IMR-90 (cell line): Measurements from ENCODE around the gene RPS2. TPM values are rescaled to one million over a fixed set of nuclear protein-coding genes. Genes with fewer than 3 reads are reported as not detected.

Source experiments
- ATAC-seq: fragments of 200-7000 bp; cut with Tn5 transposase; 2 replicates; pipeline ENCODE4 v1.9.1; 2020; ENCODE audit warnings: low read depth, mild to moderate bottlenecking, moderate library complexity
- BruUV-seq: library from RNA; stranded (reverse); fragments of 400-500 nt; replicated peaks from 2 replicates; lab custom pipeline; 2021; lab: Mats Ljungman, UMichigan
- CTCF ChIA-PET: fragments of 300-600 bp; formaldehyde crosslinking; extraction: SDS; loops from one replicate; lab custom pipeline; 2021; ENCODE audit warnings: antibody characterized with exemption; lab: Yijun Ruan, JAX
- POLR2A ChIA-PET: fragments of 300-600 bp; sonication (Branson Sonifier 250); formaldehyde crosslinking; loops from one replicate; lab custom pipeline; 2022; ENCODE audit warnings: antibody characterized with exemption; ENCODE audit not compliant: unreplicated experiment; lab: Charles Lee
- DNase-seq: peaks from one replicate; pipeline ENCODE4 v3.0.0; 2013
- H2AFZ ChIP-seq: replicated peaks from 2 replicates; pipeline ENCODE3; 2013; ENCODE audit warnings: low read length, mild to moderate bottlenecking; ENCODE audit not compliant: poor library complexity
- H2AK5ac ChIP-seq: 2 replicates; pipeline ENCODE4 v1.6.1; 2013; ENCODE audit warnings: low read depth, low read length, inconsistent platforms
- H2AK9ac ChIP-seq: replicated peaks from 2 replicates; pipeline ENCODE3; 2013; ENCODE audit warnings: mild to moderate bottlenecking, low read depth, low read length, moderate library complexity; ENCODE audit not compliant: poor library complexity
- H2BK120ac ChIP-seq: 2 replicates; pipeline ENCODE4 v1.6.1; 2013; ENCODE audit warnings: low read depth, low read length, inconsistent platforms
- H2BK15ac ChIP-seq: 3 replicates; pipeline ENCODE4 v1.6.1; 2013; ENCODE audit warnings: low read depth, low read length, inconsistent platforms
- H2BK20ac ChIP-seq: 2 replicates; pipeline ENCODE4 v1.6.1; 2013; ENCODE audit warnings: low read depth, mild to moderate bottlenecking, inconsistent platforms, low read length, moderate library complexity
- H2BK5ac ChIP-seq: 2 replicates; pipeline ENCODE4 v1.6.1; 2013; ENCODE audit warnings: mild to moderate bottlenecking, low read depth, low read length, inconsistent platforms; ENCODE audit not compliant: poor library complexity, severe bottlenecking
- H3K14ac ChIP-seq: replicated peaks from 2 replicates; pipeline ENCODE4 v1.6.1; 2013; ENCODE audit warnings: low read depth, low read length, inconsistent platforms
- H3K18ac ChIP-seq: 2 replicates; pipeline ENCODE4 v1.6.1; 2013; ENCODE audit warnings: low read depth, low read length, control low read depth
- H3K23ac ChIP-seq: 2 replicates; pipeline ENCODE4 v1.6.1; 2013; ENCODE audit warnings: low read depth, low read length, inconsistent platforms
- H3K27ac ChIP-seq: 2 replicates; pipeline ENCODE4 v1.5.1; 2013; ENCODE audit warnings: mild to moderate bottlenecking, control low read depth, low read length; ENCODE audit not compliant: insufficient read depth
- H3K27me3 ChIP-seq: 2 replicates; pipeline ENCODE4 v1.6.1; 2013; ENCODE audit warnings: low read length; ENCODE audit not compliant: control insufficient read depth, insufficient read depth
- H3K36me3 ChIP-seq: 2 replicates; pipeline ENCODE4 v1.6.1; 2013; ENCODE audit warnings: low read length, mixed read lengths; ENCODE audit not compliant: control insufficient read depth, insufficient read depth
- H3K4ac ChIP-seq: 2 replicates; pipeline ENCODE4 v1.6.1; 2013; ENCODE audit warnings: low read depth, low read length, inconsistent platforms
- H3K4me1 ChIP-seq: 2 replicates; pipeline ENCODE4 v1.6.1; 2013; ENCODE audit warnings: low read length, mixed read lengths; ENCODE audit not compliant: control insufficient read depth, insufficient read depth
- H3K4me2 ChIP-seq: 2 replicates; pipeline ENCODE4 v1.6.1; 2013; ENCODE audit warnings: low read depth, mild to moderate bottlenecking, control low read depth, low read length, moderate library complexity
- H3K4me3 ChIP-seq: 2 replicates; pipeline ENCODE4 v1.5.1; 2013; ENCODE audit warnings: low read depth, mild to moderate bottlenecking, control low read depth, low read length, moderate library complexity; ENCODE audit not compliant: insufficient read depth
- H3K56ac ChIP-seq: 2 replicates; pipeline ENCODE4 v1.6.1; 2013; ENCODE audit warnings: low read length, inconsistent platforms; ENCODE audit not compliant: insufficient read depth; ENCODE audit errors: extremely low read depth
- H3K79me1 ChIP-seq, 2 experiments: 2 replicates each; pipeline ENCODE4 v1.6.1; 2013; ENCODE audit warnings: low read length in 2 of 2, inconsistent platforms in 1 of 2, low read depth in 1 of 2
- H3K9ac ChIP-seq: 2 replicates; pipeline ENCODE4 v1.6.1; 2013; ENCODE audit warnings: low read depth, low read length, control low read depth
- H3K9me1 ChIP-seq: 2 replicates; pipeline ENCODE4 v1.6.1; 2013; ENCODE audit warnings: low read length, inconsistent platforms; ENCODE audit not compliant: insufficient read depth
- H3K9me3 ChIP-seq: 2 replicates; pipeline ENCODE4 v1.6.1; 2013; ENCODE audit warnings: low read length; ENCODE audit not compliant: control insufficient read depth, insufficient read depth
- H4K20me1 ChIP-seq: 2 replicates; pipeline ENCODE4 v1.6.1; 2013; ENCODE audit warnings: low read length, inconsistent platforms; ENCODE audit not compliant: insufficient read depth
- H4K5ac ChIP-seq: 2 replicates; pipeline ENCODE4 v1.6.1; 2013; ENCODE audit warnings: mild to moderate bottlenecking, low read depth, low read length, control low read depth
- H4K8ac ChIP-seq, 2 experiments: 2 replicates each; pipeline ENCODE4 v1.6.1; 2013; ENCODE audit warnings: low read depth in 2 of 2, low read length in 2 of 2, control low read depth in 1 of 2, inconsistent platforms in 1 of 2
- H4K91ac ChIP-seq: 2 replicates; pipeline ENCODE4 v1.6.1; 2013; ENCODE audit warnings: low read depth, low read length, inconsistent platforms; ENCODE audit not compliant: insufficient read depth
- BHLHE40 ChIP-seq: fragments of 150-350 bp; IDR thresholded peaks from 2 replicates; pipeline ENCODE4 v1.6.1; 2016; ENCODE audit warnings: mild to moderate bottlenecking, low read depth, low read length
- CEBPB ChIP-seq: IDR thresholded peaks from 2 replicates; pipeline ENCODE4 v1.6.1; 2012; ENCODE audit warnings: low read depth, low read length, improper control_type of control experiment
- CHD1 ChIP-seq: IDR thresholded peaks from 2 replicates; pipeline ENCODE4 v1.6.1; 2012; ENCODE audit warnings: low read depth, low read length, improper control_type of control experiment
- FOS ChIP-seq: fragments of 150-350 bp; IDR thresholded peaks from 2 replicates; pipeline ENCODE4 v1.6.1; 2016; ENCODE audit warnings: low read depth, low read length
- MAFK ChIP-seq: IDR thresholded peaks from 2 replicates; pipeline ENCODE4 v1.6.1; 2012; ENCODE audit warnings: low read depth, low read length, improper control_type of control experiment
- MAZ ChIP-seq: IDR thresholded peaks from 2 replicates; pipeline ENCODE4 v1.6.1; 2012; ENCODE audit warnings: low read depth, mild to moderate bottlenecking, low read length, improper control_type of control experiment, moderate library complexity, borderline replicate concordance
- MXI1 ChIP-seq: IDR thresholded peaks from 2 replicates; pipeline ENCODE4 v1.6.1; 2012; ENCODE audit warnings: low read depth, mild to moderate bottlenecking, low read length, moderate library complexity, borderline replicate concordance
- NFE2L2 ChIP-seq: fragments of 150-350 bp; IDR thresholded peaks from 2 replicates; pipeline ENCODE4 v1.6.1; 2016; ENCODE audit warnings: low read depth, mild to moderate bottlenecking, low read length
- POLR2A ChIP-seq: IDR thresholded peaks from 2 replicates; pipeline ENCODE4 v1.6.1; 2012; ENCODE audit warnings: mild to moderate bottlenecking, low read depth, low read length
- RCOR1 ChIP-seq: IDR thresholded peaks from 2 replicates; pipeline ENCODE4 v1.6.1; 2012; ENCODE audit warnings: mild to moderate bottlenecking, low read length, improper control_type of control experiment; ENCODE audit not compliant: insufficient replicate concordance
- RFX5 ChIP-seq: IDR thresholded peaks from 2 replicates; pipeline ENCODE4 v1.8.0; 2012; ENCODE audit warnings: low read depth, mild to moderate bottlenecking, low read length, moderate library complexity
- SMC3 ChIP-seq: fragments of 150-350 bp; IDR thresholded peaks from 2 replicates; pipeline ENCODE4 v1.6.1; 2016; ENCODE audit warnings: low read depth, mild to moderate bottlenecking, antibody characterized with exemption, low read length, moderate library complexity
- WGBS, 2 experiments: methylation state at CpG; one replicate each; pipeline versions ENCODE4 v1.1.5 to v1.1.7; 2013; ENCODE audit warnings: missing lambda C conversion rate in 2 of 2; ENCODE audit not compliant: insufficient read length in 1 of 2; ENCODE audit errors: extremely low coverage in 2 of 2; 5-methylcytosine and 5-hydroxymethylcytosine counted together
- dilution Hi-C: fragments of 300-500 bp; cut with HindIII; formaldehyde crosslinking; loops from one replicate; pipeline ENCODE4 v1.14.3; 2018; ENCODE audit warnings: low sequenced_read_pairs; ENCODE audit not compliant: unreplicated experiment
- in situ Hi-C: fragments of 300-500 bp; cut with MboI; formaldehyde crosslinking; loops from 3 replicates; pipeline ENCODE4 v1.14.3; 2019; ENCODE audit warnings: low sequenced_read_pairs, inconsistent platforms, mixed read lengths
- intact Hi-C: fragments of 100-400 bp; cut with micrococcal nuclease; formaldehyde crosslinking; loops from 2 replicates; pipeline ENCODE4 v1.10.0; 2022
- polyA plus RNA-seq, 3 experiments: library from polyadenylated mRNA; depleted of rRNA; stranded (reverse); fragments of >200 nt; gene quantifications; 2 replicates each; pipeline ENCODE4 v1.2.3, GENCODE V29; 2012; ENCODE audit warnings: low replicate concordance in 1 of 3
- total RNA-seq: library from RNA; depleted of rRNA; stranded (reverse); fragments of >200 nt; gene quantifications from 2 replicates; pipeline ENCODE4 v1.2.3, GENCODE V29; 2012
- TF ChIP-seq, protein P1 (sequence below): fragments of 150-350 bp; IDR thresholded peaks from 2 replicates; pipeline ENCODE4 v1.6.1; 2017; ENCODE audit warnings: mild to moderate bottlenecking, antibody characterized with exemption, low read length, low read depth
- TF ChIP-seq, protein P2 (sequence below): fragments of 150-350 bp; IDR thresholded peaks from 2 replicates; pipeline ENCODE4 v1.6.1; 2016; ENCODE audit warnings: low read depth, mild to moderate bottlenecking, low read length, moderate library complexity, borderline replicate concordance
- TF ChIP-seq, protein P3 (sequence below): conservative IDR thresholded peaks from 2 replicates; pipeline ENCODE4 v1.5.1; 2012; ENCODE audit warnings: mild to moderate bottlenecking, low read depth, low read length, improper control_type of control experiment

Gene RPS2
- total and polyA plus RNA-seq, 2 of the 4 experiments (the other 2 are of a cell fraction) = 2,703 to 6,941 TPM

DNA sequence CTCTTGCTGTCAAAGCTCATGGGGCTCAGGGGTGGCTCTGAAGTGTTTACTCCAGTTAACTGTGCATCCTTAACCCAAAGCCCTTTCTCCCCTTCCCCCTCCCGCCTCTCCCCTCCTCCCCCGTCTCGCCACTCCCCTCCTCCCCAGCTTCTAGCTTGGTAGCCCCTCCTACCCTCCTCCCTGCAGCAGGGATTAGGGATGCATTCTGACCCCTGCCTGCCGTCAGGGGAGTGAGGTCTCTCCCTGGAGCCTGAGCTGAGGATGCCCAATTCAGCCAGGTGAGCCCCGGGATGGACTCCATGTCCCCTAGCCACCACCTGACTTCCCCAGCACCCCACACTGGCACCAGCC is 48.0 kb downstream of the RPS2 start:
- Histone ChIP-seq H3K79me1 (no peaks in the 10 kb centered on the region), H2BK20ac (no peak overlapping the region), H3K9ac (no peak overlapping the region), H3K23ac (no peak overlapping the region), H3K14ac (no peak overlapping the region), H3K9me1 (no peaks in the 10 kb centered on the region; the same call in 1 of the 2 replicates), H3K4me3 (no peak overlapping the region), H3K27ac (no peak overlapping the region), H2BK5ac (no peak overlapping the region), H3K4me2 (no peak overlapping the region), H3K36me3 (no peaks in the 10 kb centered on the region), H3K27me3 (peaks cover 82% of the 10 kb centered on the region), H2AFZ (no peak overlapping the region), H3K18ac (no peak overlapping the region), H4K8ac (no peak overlapping the region), H4K91ac (no peak overlapping the region), H3K4me1 (no peaks in the 10 kb centered on the region), H4K20me1 (no peaks in the 10 kb centered on the region), H2BK15ac (no peak overlapping the region), H3K4ac (no peak overlapping the region), H3K56ac (no peak overlapping the region), H2AK5ac (no peak overlapping the region), H2BK120ac (no peak overlapping the region), H3K9me3 (no peaks in the 10 kb centered on the region), H2AK9ac (no peak overlapping the region), H4K5ac (no peak overlapping the region)
- intact Hi-C loops (no loop called here), in situ Hi-C loops (no loop called here), dilution Hi-C loops (no loop called here)
- no peak for ATAC-seq
- no TSS peak for BruUV-seq
- TF ChIP-seq CHD1 (no peak), MXI1 (no peak), FOS (no peak), POLR2A (no peak), CEBPB (no peak), BHLHE40 (no peak), MAZ (no peak), RFX5 (no peak), MAFK (no peak), NFE2L2 (no peak), SMC3 (no peak), RCOR1 (no peak)
- TF ChIP-seq, protein P1, sequence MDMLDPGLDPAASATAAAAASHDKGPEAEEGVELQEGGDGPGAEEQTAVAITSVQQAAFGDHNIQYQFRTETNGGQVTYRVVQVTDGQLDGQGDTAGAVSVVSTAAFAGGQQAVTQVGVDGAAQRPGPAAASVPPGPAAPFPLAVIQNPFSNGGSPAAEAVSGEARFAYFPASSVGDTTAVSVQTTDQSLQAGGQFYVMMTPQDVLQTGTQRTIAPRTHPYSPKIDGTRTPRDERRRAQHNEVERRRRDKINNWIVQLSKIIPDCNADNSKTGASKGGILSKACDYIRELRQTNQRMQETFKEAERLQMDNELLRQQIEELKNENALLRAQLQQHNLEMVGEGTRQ = no peak
- TF ChIP-seq, protein P2, sequence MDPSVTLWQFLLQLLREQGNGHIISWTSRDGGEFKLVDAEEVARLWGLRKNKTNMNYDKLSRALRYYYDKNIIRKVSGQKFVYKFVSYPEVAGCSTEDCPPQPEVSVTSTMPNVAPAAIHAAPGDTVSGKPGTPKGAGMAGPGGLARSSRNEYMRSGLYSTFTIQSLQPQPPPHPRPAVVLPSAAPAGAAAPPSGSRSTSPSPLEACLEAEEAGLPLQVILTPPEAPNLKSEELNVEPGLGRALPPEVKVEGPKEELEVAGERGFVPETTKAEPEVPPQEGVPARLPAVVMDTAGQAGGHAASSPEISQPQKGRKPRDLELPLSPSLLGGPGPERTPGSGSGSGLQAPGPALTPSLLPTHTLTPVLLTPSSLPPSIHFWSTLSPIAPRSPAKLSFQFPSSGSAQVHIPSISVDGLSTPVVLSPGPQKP = no peak
- TF ChIP-seq, protein P3, sequence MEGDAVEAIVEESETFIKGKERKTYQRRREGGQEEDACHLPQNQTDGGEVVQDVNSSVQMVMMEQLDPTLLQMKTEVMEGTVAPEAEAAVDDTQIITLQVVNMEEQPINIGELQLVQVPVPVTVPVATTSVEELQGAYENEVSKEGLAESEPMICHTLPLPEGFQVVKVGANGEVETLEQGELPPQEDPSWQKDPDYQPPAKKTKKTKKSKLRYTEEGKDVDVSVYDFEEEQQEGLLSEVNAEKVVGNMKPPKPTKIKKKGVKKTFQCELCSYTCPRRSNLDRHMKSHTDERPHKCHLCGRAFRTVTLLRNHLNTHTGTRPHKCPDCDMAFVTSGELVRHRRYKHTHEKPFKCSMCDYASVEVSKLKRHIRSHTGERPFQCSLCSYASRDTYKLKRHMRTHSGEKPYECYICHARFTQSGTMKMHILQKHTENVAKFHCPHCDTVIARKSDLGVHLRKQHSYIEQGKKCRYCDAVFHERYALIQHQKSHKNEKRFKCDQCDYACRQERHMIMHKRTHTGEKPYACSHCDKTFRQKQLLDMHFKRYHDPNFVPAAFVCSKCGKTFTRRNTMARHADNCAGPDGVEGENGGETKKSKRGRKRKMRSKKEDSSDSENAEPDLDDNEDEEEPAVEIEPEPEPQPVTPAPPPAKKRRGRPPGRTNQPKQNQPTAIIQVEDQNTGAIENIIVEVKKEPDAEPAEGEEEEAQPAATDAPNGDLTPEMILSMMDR = no peak
- no CpG with 5 or more reads among the region's 5 CpGs for WGBS, 2 experiments
- POLR2A ChIA-PET = no interaction called here
- CTCF ChIA-PET = no interaction called here
- no peak for DNase-seq
